ENCODE results near the gene GNB1. TPM values are rescaled to one million over a fixed set of nuclear protein-coding genes. Genes with fewer than 3 reads are reported as not detected.

The GNB1 gene
- total and polyA plus RNA-seq, 8 donors = 241 to 360 (median 271) TPM

DNA sequence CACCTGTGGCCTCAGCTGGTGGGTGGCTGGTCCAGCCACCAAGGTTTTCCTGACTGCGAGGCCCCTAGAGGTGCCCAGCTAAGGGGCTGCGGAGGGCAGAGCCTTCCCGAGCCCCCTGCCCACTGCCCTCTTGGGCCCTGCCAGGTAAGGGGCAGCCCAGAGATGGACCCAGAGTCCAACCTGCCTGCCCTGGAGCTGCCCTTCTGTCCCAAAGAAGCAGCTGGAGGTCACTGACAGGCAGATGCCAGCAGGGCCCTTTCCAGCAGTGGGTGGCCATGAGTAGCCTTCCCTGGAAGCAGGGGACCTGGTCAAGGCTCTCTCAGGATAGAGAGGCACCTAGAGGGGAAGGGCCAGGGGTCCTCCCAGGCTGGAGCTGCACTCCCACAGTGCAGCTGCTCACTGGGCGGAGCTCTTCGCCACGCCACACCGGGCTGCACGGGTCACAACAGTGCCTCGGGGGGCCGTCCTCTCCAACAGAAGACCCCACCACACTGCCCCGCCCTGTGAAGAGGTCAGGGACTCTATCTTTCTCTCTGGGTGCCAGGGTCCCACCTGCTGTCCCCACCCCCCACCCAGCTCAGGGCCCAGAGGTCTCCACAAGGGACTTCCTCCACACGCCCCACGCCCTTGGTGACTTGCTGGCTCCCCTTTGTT, 10.9 kb upstream of the GNB1 start:
- Histone ChIP-seq H3K27me3 (peaks cover 0 to 13% of the 10 kb centered on the region in 2 donors), H3K4me3 (no peak overlapping the region), H3K36me3 (no peaks in the 10 kb centered on the region), H3K27ac (no peak overlapping the region), H3K9me3 (no peaks in the 10 kb centered on the region), H3K4me1 (peaks cover 0 to 6% of the 10 kb centered on the region in 2 donors)
- ATAC-seq (no peak), DNase-seq (no peak)
- TF ChIP-seq, protein P1, sequence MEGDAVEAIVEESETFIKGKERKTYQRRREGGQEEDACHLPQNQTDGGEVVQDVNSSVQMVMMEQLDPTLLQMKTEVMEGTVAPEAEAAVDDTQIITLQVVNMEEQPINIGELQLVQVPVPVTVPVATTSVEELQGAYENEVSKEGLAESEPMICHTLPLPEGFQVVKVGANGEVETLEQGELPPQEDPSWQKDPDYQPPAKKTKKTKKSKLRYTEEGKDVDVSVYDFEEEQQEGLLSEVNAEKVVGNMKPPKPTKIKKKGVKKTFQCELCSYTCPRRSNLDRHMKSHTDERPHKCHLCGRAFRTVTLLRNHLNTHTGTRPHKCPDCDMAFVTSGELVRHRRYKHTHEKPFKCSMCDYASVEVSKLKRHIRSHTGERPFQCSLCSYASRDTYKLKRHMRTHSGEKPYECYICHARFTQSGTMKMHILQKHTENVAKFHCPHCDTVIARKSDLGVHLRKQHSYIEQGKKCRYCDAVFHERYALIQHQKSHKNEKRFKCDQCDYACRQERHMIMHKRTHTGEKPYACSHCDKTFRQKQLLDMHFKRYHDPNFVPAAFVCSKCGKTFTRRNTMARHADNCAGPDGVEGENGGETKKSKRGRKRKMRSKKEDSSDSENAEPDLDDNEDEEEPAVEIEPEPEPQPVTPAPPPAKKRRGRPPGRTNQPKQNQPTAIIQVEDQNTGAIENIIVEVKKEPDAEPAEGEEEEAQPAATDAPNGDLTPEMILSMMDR (IDR thresholded peaks at IDR 0.05) = no peak
- intact Hi-C loops (cut with DNase I) = loop anchor here in 1 of 2 donors (10.0 kb wide), 1 partner anchor 137 kb away; no protein-coding TSS in a partner anchor

DNA sequence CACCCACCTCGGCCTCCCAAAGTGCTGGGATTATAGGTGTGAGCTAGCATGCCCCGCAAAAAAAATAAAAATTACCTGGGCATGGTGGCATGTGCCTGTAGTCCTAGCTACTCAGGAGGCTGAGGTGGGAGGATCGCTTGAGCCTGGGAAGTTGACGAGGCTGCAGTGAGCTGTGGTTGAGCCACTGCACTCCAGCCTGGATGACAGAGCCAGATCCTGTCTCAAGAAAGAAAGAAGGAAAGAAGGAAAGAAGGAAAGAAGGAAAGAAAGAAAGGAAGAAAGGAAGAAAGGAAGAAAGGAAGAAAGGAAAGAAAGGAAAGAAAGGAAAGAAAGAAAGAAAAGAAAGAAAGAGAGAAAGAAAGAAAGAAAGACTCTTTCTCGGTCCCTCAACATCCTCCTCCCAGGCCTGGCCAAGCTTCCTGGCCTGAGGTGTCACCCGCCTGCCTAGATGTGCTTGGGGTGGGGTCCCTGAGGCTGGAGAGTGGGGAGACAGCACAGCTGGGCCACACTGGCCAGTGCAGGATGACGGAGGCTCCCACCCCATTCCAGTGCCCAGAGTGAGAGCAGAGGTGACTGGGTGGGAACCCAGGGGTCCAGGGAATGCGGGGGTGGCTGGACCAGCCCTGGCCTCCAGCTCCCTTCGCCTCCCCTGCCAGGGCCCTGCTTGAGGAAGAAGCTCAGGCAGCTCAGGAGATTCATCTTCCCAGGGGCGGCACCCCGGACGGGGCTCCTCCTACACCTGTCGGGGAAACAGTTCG, 10.2 kb upstream of the GNB1 start:
- no peaks in the 10 kb centered on the region for H3K9me3 ChIP-seq
- ATAC-seq (no peak), DNase-seq (peak in 1 of 4 donors; percentile 55)
- peaks cover 0 to 13% of the 10 kb centered on the region in 2 donors for H3K27me3 ChIP-seq
- H3K27ac ChIP-seq = no peak overlapping the region
- H3K4me1 ChIP-seq = peaks cover 0 to 4% of the 10 kb centered on the region in 2 donors
- no peak overlapping the region for H3K4me3 ChIP-seq
- TF ChIP-seq, protein P1 (IDR thresholded peaks at IDR 0.05) = no peak
- intact Hi-C loops (cut with DNase I) = loop anchor here in 1 of 2 donors (10.0 kb wide), 1 partner anchor 136 kb away; no protein-coding TSS in a partner anchor
- H3K36me3 ChIP-seq = no peaks in the 10 kb centered on the region

DNA sequence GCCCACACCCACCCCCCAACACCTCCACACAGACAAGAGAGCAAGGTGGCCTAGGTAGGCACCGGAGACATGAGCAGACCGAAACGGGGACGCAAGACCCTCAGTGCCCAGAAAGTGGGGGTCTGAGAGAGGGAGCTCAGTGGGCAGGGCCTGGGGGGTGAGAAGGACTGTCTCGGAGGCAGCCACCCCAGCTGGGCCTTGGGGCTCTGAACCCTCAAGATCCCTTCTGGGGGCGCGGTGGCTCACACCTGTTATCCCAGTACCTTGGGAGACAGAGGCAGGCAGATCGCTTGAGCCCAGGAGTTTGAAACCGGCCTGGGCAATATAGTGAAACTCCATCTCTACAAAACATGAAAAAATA, 9.1 kb upstream of the GNB1 start:
- peaks cover 0 to 22% of the 10 kb centered on the region in 2 donors for H3K27me3 ChIP-seq
- intact Hi-C loops (cut with DNase I) = loop anchor here in 1 of 2 donors (10.0 kb wide), 1 partner anchor 135 kb away; no protein-coding TSS in a partner anchor
- no peaks in the 10 kb centered on the region for H3K4me1 ChIP-seq
- no peak overlapping the region for H3K4me3 ChIP-seq
- no peaks in the 10 kb centered on the region for H3K9me3 ChIP-seq
- TF ChIP-seq, protein P1 (IDR thresholded peaks at IDR 0.05) = no peak
- ATAC-seq (no peak), DNase-seq (peak in 1 of 4 donors; percentile 65)
- no peaks in the 10 kb centered on the region for H3K36me3 ChIP-seq
- H3K27ac ChIP-seq = no peak overlapping the region

DNA sequence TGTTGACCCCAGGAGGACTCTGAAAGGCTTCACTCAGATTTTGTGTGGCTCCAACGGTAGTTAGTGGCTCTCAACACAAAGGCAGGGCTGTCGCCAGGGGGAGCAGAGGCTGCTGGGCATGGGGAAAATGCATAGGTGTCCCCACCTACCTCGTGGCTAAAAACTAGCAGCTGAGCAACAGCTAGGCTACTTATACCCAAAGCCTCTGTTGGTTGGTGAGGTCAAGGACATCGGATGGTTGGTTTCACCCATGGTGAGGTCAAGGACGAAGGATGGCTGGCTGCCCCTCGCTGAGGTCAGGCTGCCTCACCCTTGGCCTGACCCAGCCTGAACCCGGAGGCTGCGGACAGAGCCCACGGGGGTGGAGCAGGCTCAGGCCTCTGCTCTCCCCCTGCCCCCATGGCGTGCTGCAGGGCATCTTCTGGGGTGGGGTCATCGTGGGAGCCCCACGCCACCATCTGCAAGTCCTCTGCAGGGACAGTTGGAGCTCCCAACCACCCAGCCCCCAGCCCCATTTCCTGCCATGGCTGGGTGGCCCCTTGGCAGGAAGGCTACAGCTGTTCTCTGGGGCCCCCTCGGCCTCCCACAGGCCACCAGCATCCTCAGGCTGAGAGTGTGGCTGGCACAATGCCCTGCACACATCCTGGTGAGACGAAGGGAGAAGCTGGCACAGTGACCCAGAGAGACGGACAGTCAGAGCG, 8.5 kb upstream of the GNB1 start:
- no peaks in the 10 kb centered on the region for H3K36me3 ChIP-seq
- no peak overlapping the region for H3K4me3 ChIP-seq
- ATAC-seq = no peak
- intact Hi-C loops (cut with DNase I) = no loop called here
- peaks cover 0 to 1% of the 10 kb centered on the region in 2 donors for H3K4me1 ChIP-seq
- no peak overlapping the region for H3K27ac ChIP-seq
- peaks cover 0 to 26% of the 10 kb centered on the region in 2 donors for H3K27me3 ChIP-seq
- no peak for DNase-seq
- H3K9me3 ChIP-seq = no peaks in the 10 kb centered on the region
- TF ChIP-seq, protein P1 (IDR thresholded peaks at IDR 0.05) = no peak
